Progenitor cell of endocrine pancreas (in vitro differentiated cells): ENCODE measurements around the gene FAM53A. TPM values are rescaled to one million over a fixed set of nuclear protein-coding genes. Genes with fewer than 3 reads are reported as not detected.

ENCODE experiments used
- DNase-seq: peaks from one replicate; pipeline ENCODE4 v3.0.0; 2021; ENCODE audit warnings: low spot score; ENCODE audit not compliant: unreplicated experiment
- H3K27ac Mint-ChIP-seq: 2 replicates; pipeline ENCODE4 v1.8.0; 2021; ENCODE audit warnings: mild to moderate bottlenecking, moderate library complexity, mixed read lengths
- H3K27me3 Mint-ChIP-seq: 2 replicates; pipeline ENCODE4 v1.8.0; 2021; ENCODE audit warnings: mixed read lengths
- H3K36me3 Mint-ChIP-seq: 2 replicates; pipeline ENCODE4 v1.8.0; 2022; ENCODE audit warnings: mixed read lengths; ENCODE audit not compliant: insufficient read depth
- H3K4me1 Mint-ChIP-seq: 2 replicates; pipeline ENCODE4 v1.8.0; 2021; ENCODE audit warnings: low read depth, mixed read lengths
- H3K4me3 Mint-ChIP-seq: 2 replicates; pipeline ENCODE4 v1.8.0; 2021; ENCODE audit warnings: low read depth, mild to moderate bottlenecking, moderate library complexity, mixed read lengths
- H3K9me3 Mint-ChIP-seq: 2 replicates; pipeline ENCODE4 v1.8.0; 2021; ENCODE audit warnings: low read depth, mixed read lengths
- CTCF ChIP-seq: fragments of 200-600 bp; sonication (generic); IDR thresholded peaks from one replicate; pipeline ENCODE4 v1.5.0; 2021; ENCODE audit warnings: antibody characterized with exemption, mild to moderate bottlenecking; ENCODE audit not compliant: unreplicated experiment
- total RNA-seq: library from RNA; stranded (reverse); gene quantifications from 2 replicates; pipeline ENCODE4 v1.2.1, GENCODE V29; 2021

The FAM53A gene
- total RNA-seq, 1 donor from 2014 or later, result 3.0 TPM

DNA sequence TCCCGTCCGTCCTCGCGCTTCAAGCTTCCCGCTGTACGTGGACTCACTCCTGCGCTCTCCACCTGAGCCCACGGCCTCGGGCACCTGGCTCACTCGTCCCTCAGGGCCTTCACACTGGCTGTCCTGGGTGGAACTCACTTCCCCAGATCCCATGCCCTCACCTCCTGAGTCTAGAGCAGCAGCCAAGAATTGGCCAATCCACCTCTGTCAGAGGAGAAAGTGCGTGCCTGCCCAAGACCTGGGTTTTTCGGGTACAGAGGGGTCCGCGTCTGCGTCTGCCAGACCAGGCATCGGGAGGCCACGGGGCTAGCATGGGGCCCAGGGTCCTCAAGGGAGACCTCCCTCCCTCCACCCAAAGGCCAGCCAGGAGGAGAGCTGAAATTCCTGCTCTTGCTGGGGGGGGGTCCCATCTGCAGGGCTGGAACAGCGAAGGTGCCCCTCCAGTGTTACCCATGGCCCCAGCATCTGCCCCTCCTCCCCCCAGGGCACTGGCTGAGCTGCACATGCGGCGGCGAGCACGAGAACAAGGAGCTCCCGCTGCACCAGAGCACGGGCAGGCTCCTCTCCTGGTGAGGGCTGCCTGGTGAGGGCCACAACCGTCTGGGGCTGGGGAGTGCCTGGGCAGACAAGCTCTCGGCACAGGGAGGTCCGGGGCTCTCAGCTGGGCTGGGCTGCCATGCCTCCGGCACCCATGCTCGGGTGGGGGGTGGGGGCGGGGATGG, 47.5 kb downstream of the FAM53A start:
- no peaks in the 10 kb centered on the region for H3K9me3 Mint-ChIP-seq
- no peak for DNase-seq

DNA sequence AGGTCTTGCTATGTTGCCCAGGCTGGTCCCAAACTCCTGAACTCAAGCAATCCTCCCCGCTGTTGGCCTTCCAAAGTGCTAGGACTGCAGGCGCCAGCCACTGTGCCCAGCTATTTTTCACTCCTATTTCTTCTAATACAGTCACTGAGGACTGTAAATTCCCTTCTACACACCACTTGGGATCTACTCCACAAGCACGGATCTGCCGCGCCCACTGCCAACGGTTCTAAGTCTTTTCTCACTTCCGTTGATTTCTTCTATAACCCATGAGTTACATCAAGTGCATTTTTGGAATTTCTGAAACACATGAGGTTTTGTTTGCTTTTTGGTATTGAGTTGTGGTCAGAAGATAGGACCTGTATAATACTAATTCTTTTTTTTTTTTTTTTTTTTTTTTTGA, 48.6 kb downstream of the FAM53A start:
- Mint-ChIP-seq H3K27ac (no peak overlapping the region), H3K27me3 (peaks cover 6% of the 10 kb centered on the region), H3K9me3 (no peaks in the 10 kb centered on the region), H3K4me1 (peaks cover 2% of the 10 kb centered on the region), H3K4me3 (no peak overlapping the region), H3K36me3 (no peaks in the 10 kb centered on the region)
- TF ChIP-seq CTCF, result no peak
- no peak for DNase-seq

More for the DNA sequence above, 47.5 kb downstream of the FAM53A start:
- H3K4me3 Mint-ChIP-seq, result no peak overlapping the region
- H3K4me1 Mint-ChIP-seq, result peaks cover 2% of the 10 kb centered on the region
- TF ChIP-seq CTCF, result no peak
- no peak overlapping the region for H3K27ac Mint-ChIP-seq
- H3K36me3 Mint-ChIP-seq, result no peaks in the 10 kb centered on the region
- peaks cover 6% of the 10 kb centered on the region for H3K27me3 Mint-ChIP-seq

DNA sequence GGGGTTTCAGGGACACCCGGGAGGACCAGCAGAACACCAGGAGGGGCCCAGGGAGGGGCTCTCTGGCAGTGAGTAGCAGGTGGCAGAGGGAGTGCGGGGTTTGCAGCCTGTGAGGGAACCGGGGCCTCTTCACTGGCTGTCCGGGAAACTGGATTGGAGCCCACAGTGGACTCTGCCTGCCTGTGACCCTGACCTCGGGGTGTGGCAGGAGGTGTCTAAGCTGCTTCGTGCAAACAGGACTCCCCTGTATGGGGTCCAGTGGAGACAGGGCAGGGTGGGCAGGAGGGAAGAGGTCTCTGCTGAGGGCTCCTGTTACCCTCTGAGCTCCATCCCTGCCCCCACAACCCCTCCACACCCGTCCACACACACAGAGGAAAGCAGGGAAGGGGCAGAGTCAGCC, 50.1 kb downstream of the FAM53A start:
- no peaks in the 10 kb centered on the region for H3K36me3 Mint-ChIP-seq
- TF ChIP-seq CTCF, result no peak
- H3K4me3 Mint-ChIP-seq, result no peak overlapping the region
- H3K4me1 Mint-ChIP-seq, result peaks cover 2% of the 10 kb centered on the region
- no peak overlapping the region for H3K27ac Mint-ChIP-seq
- peaks cover 6% of the 10 kb centered on the region for H3K27me3 Mint-ChIP-seq
- H3K9me3 Mint-ChIP-seq, result no peaks in the 10 kb centered on the region
- no peak for DNase-seq

GRCh38 chr4:1632109-1633104, 51.7 kb downstream of the FAM53A start:
- Mint-ChIP-seq H3K4me3 (no peak overlapping the region), H3K9me3 (no peaks in the 10 kb centered on the region), H3K27me3 (peaks cover 6% of the 10 kb centered on the region)

More at GRCh38 chr4:1632109-1633104, 51.7 kb downstream of the FAM53A start:
- no peak for TF ChIP-seq CTCF
- DNase-seq, result no peak
- Mint-ChIP-seq H3K4me1 (peaks cover 2% of the 10 kb centered on the region), H3K36me3 (no peaks in the 10 kb centered on the region), H3K27ac (no peak overlapping the region)
